A673 (cell line): ENCODE data around the gene KCTD3. TPM values are rescaled to one million over a fixed set of nuclear protein-coding genes. Genes with fewer than 3 reads are reported as not detected.

ENCODE experiments used
- BruUV-seq: library from RNA; stranded (reverse); fragments of 400-500 nt; replicated peaks from 2 replicates; lab custom pipeline; 2021; lab: Mats Ljungman, UMichigan
- CTCF ChIA-PET: fragments of 300-600 bp; sonication (Branson Sonifier 250); formaldehyde crosslinking; loops from one replicate; lab custom pipeline; 2022; ENCODE audit warnings: antibody characterized with exemption; lab: Charles Lee
- POLR2A ChIA-PET: fragments of 300-600 bp; sonication (Branson Sonifier 250); formaldehyde crosslinking; loops from one replicate; lab custom pipeline; 2022; ENCODE audit warnings: antibody characterized with exemption; ENCODE audit not compliant: low non-redundant PET; lab: Charles Lee
- DNase-seq: peaks from one replicate; pipeline ENCODE4 v3.0.0-alpha.2; 2015; ENCODE audit warnings: low spot score
- H3K27ac ChIP-seq: fragments of 200-600 bp; sonication (generic); 2 replicates; pipeline ENCODE4 v1.5.1; 2016; ENCODE audit warnings: mixed run types, low read depth, mild to moderate bottlenecking, mixed read lengths, antibody characterized with exemption, low read length; ENCODE audit not compliant: poor library complexity, severe bottlenecking
- H3K27me3 ChIP-seq: fragments of 200-600 bp; sonication (generic); replicated peaks from 2 replicates; pipeline ENCODE4 v1.6.1; 2017; ENCODE audit warnings: mixed run types, low read depth, mild to moderate bottlenecking, mixed read lengths, antibody characterized with exemption, low read length; ENCODE audit not compliant: insufficient read depth, poor library complexity
- H3K36me3 ChIP-seq: fragments of 200-600 bp; sonication (generic); 2 replicates; pipeline ENCODE4 v1.6.1; 2016; ENCODE audit warnings: mixed run types, mild to moderate bottlenecking, mixed read lengths, antibody characterized with exemption, low read length; ENCODE audit not compliant: insufficient read depth, poor library complexity, severe bottlenecking
- H3K4me1 ChIP-seq: fragments of 200-600 bp; sonication (generic); 2 replicates; pipeline ENCODE4 v1.6.1; 2017; ENCODE audit warnings: mixed run types, mild to moderate bottlenecking, mixed read lengths, antibody characterized with exemption, low read length; ENCODE audit not compliant: insufficient read depth, poor library complexity, severe bottlenecking
- H3K4me3 ChIP-seq: fragments of 200-600 bp; sonication (generic); 2 replicates; pipeline ENCODE4 v1.5.1; 2016; ENCODE audit warnings: low read depth, mixed run types, mild to moderate bottlenecking, mixed read lengths, low read length; ENCODE audit not compliant: poor library complexity, severe bottlenecking
- H3K9me3 ChIP-seq: fragments of 200-600 bp; sonication (generic); 2 replicates; pipeline ENCODE4 v1.6.1; 2016; ENCODE audit warnings: mixed run types, low read depth, mild to moderate bottlenecking, mixed read lengths, antibody characterized with exemption, low read length; ENCODE audit not compliant: poor library complexity, severe bottlenecking
- EZH2 ChIP-seq: fragments of 200-600 bp; sonication (generic); IDR thresholded peaks from 2 replicates; pipeline ENCODE4 v1.6.1; 2017; ENCODE audit warnings: borderline replicate concordance, low read depth, mild to moderate bottlenecking, mixed read lengths, antibody characterized with exemption, low read length; ENCODE audit not compliant: poor library complexity, severe bottlenecking
- intact Hi-C: fragments of 100-400 bp; cut with micrococcal nuclease; formaldehyde crosslinking; loops from one replicate; pipeline ENCODE4 v1.10.0; 2022; ENCODE audit not compliant: unreplicated experiment
- total RNA-seq: library from RNA; stranded (reverse); gene quantifications from 2 replicates; pipeline ENCODE4 v1.2.3, GENCODE V29; 2021
- TF ChIP-seq, protein P1 (sequence below): fragments of 300-800, 200-600 bp; sonication (generic); conservative IDR thresholded peaks from 2 replicates; pipeline ENCODE4 v1.5.1; 2017; ENCODE audit warnings: low read depth, mild to moderate bottlenecking, antibody characterized with exemption, low read length, moderate library complexity, mixed read lengths

KCTD3 gene
- total RNA-seq, 1 experiment from 2014 or later, result 10.8 TPM

DNA sequence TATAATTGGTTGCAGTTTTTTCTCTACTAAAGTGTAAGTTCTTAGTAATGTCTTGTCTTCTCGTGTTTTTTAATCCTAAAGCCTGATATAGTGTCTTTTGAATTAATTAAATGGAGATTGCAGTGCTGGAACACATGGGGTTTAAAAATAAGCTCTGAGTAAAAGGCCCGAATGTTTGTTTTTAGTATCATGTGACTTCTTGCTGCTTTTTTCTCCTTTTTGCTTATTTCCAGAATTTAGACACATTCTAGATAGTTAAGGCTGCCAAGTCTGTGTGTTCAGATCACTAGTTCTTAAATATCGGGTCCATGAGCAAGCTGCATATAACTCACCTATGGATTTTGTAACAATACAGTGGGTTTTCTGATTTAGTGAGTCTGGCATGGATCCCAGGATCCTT is 27.5 kb downstream of the KCTD3 start:
- ChIA-PET POLR2A (no interaction called here), CTCF (no interaction called here)
- no TSS peak for BruUV-seq
- H3K36me3 ChIP-seq, result no peaks in the 10 kb centered on the region
- intact Hi-C loops, result no loop called here
- no peaks in the 10 kb centered on the region for H3K9me3 ChIP-seq
- no peak overlapping the region for H3K4me3 ChIP-seq
- TF ChIP-seq, protein P1, sequence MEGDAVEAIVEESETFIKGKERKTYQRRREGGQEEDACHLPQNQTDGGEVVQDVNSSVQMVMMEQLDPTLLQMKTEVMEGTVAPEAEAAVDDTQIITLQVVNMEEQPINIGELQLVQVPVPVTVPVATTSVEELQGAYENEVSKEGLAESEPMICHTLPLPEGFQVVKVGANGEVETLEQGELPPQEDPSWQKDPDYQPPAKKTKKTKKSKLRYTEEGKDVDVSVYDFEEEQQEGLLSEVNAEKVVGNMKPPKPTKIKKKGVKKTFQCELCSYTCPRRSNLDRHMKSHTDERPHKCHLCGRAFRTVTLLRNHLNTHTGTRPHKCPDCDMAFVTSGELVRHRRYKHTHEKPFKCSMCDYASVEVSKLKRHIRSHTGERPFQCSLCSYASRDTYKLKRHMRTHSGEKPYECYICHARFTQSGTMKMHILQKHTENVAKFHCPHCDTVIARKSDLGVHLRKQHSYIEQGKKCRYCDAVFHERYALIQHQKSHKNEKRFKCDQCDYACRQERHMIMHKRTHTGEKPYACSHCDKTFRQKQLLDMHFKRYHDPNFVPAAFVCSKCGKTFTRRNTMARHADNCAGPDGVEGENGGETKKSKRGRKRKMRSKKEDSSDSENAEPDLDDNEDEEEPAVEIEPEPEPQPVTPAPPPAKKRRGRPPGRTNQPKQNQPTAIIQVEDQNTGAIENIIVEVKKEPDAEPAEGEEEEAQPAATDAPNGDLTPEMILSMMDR, result no peak
- TF ChIP-seq EZH2, result no peak
- no peak overlapping the region for H3K27ac ChIP-seq
- no peaks in the 10 kb centered on the region for H3K27me3 ChIP-seq
- no peaks in the 10 kb centered on the region for H3K4me1 ChIP-seq
- no peak for DNase-seq

DNA sequence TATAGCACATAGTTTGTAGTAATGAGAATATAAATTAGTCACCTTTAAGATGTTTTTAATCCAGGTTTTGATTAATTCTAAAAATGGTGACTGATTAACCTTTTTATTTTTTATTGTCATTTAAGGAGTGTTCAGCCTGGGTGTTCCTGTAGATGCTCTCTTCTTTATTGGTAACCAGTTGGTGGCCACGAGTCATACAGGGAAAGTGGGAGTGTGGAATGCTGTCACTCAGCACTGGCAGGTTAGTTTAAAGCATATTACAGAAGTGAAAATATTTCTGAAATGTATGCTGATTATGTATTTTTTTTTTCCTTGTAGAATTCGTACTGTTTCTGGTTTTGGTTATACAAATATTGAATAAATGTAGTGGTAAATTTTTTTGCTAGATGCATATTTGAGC is 28.1 kb downstream of the KCTD3 start:
- H3K27ac ChIP-seq, result no peak overlapping the region
- CTCF ChIA-PET, result no interaction called here
- no peaks in the 10 kb centered on the region for H3K27me3 ChIP-seq
- DNase-seq, result no peak
- no peak overlapping the region for H3K4me3 ChIP-seq
- TF ChIP-seq, protein P1, result no peak
- no peak for TF ChIP-seq EZH2
- intact Hi-C loops, result no loop called here
- H3K9me3 ChIP-seq, result no peaks in the 10 kb centered on the region
- no TSS peak for BruUV-seq
- no peaks in the 10 kb centered on the region for H3K4me1 ChIP-seq
- POLR2A ChIA-PET, result no interaction called here
- H3K36me3 ChIP-seq, result no peaks in the 10 kb centered on the region

DNA sequence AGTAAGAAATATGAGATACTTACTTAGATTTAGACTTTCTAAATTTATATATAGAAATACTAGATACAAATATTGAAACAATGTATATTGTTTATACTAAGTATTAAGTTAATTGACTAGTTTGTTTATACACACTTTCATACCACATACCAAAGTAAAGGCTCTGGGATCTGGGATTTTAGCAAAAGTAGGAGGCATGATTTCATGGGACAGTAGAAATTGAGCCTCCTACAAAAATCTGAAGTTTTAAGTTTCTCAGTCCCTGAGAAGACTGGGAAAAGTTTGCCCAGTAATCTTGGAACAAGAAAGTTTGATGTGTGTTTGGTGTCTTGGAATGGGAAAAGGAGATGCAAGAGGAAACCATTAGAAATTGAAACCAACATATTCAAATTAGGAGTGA is 30.9 kb downstream of the KCTD3 start:
- Histone ChIP-seq H3K36me3 (no peaks in the 10 kb centered on the region), H3K27ac (no peak overlapping the region), H3K27me3 (no peaks in the 10 kb centered on the region), H3K9me3 (no peaks in the 10 kb centered on the region), H3K4me3 (no peak overlapping the region), H3K4me1 (no peaks in the 10 kb centered on the region)
- ChIA-PET POLR2A (no interaction called here), CTCF (no interaction called here)
- TF ChIP-seq EZH2, result no peak
- TF ChIP-seq, protein P1, result no peak
- intact Hi-C loops, result no loop called here
- BruUV-seq, result no TSS peak
- no peak for DNase-seq
